Activated T-cell treated with anti-CD3 and anti-CD28 coated beads, Interleukin-2, amount 50 U/mL, for 72 hours (primary cell): ENCODE measurements around the gene DOCK4. TPM values are rescaled to one million over a fixed set of nuclear protein-coding genes. Genes with fewer than 3 reads are reported as not detected.

Source experiments
- ATAC-seq, 2 donors: fragments of 150-1000 bp; cut with Tn5 transposase; replicated peaks in 1 of 2; 2 replicates each; pipeline ENCODE4 v1.10.0; 2021; ENCODE audit warnings: moderate library complexity in 2 of 2, mild to moderate bottlenecking in 1 of 2
- DNase-seq, 2 donors: peaks; one replicate each; pipeline ENCODE4 v3.0.0; 2021 to 2022; ENCODE audit warnings: mixed read lengths in 1 of 2
- H3K27ac Mint-ChIP-seq: one replicate; pipeline ENCODE4 v1.8.0; 2022; ENCODE audit warnings: mild to moderate bottlenecking, moderate library complexity, mixed read lengths
- H3K27me3 Mint-ChIP-seq: one replicate; pipeline ENCODE4 v1.8.0; 2022; ENCODE audit warnings: low read depth, mixed read lengths
- H3K36me3 Mint-ChIP-seq, 2 donors: one replicate each; pipeline ENCODE4 v1.8.0; 2022; ENCODE audit warnings: mixed read lengths in 2 of 2, mild to moderate bottlenecking in 1 of 2; ENCODE audit not compliant: insufficient read depth in 2 of 2
- H3K4me1 Mint-ChIP-seq: one replicate; pipeline ENCODE4 v1.8.0; 2022; ENCODE audit warnings: low read depth, mixed read lengths
- H3K4me3 Mint-ChIP-seq, 2 donors: one replicate each; pipeline ENCODE4 v1.8.0; 2022; ENCODE audit warnings: mild to moderate bottlenecking in 2 of 2, mixed read lengths in 2 of 2, moderate library complexity in 2 of 2
- H3K9me3 Mint-ChIP-seq, 2 donors: one replicate each; pipeline ENCODE4 v1.8.0; 2022; ENCODE audit warnings: mixed read lengths in 2 of 2
- total RNA-seq, 2 donors: library from RNA; stranded (reverse); gene quantifications; one replicate each; pipeline ENCODE4 v1.2.3, GENCODE V29; 2022

Gene DOCK4
- total RNA-seq, 2 donors from 2014 or later: 0.29 to 0.53 TPM

GRCh38 chr7:111697771-111698170 is 508.4 kb downstream of the DOCK4 start:
- H3K36me3 Mint-ChIP-seq: no peaks in the 10 kb centered on the region
- ATAC-seq: no peak

GRCh38 chr7:111694376-111694775 is 511.8 kb downstream of the DOCK4 start:
- Mint-ChIP-seq H3K9me3 (peaks cover 3 to 4% of the 10 kb centered on the region in 2 donors), H3K27ac (no peak overlapping the region), H3K4me1 (no peaks in the 10 kb centered on the region), H3K27me3 (peaks cover 25% of the 10 kb centered on the region), H3K36me3 (no peaks in the 10 kb centered on the region), H3K4me3 (no peak overlapping the region)
- no peak for ATAC-seq
- DNase-seq: no peak

More at GRCh38 chr7:111697771-111698170, 508.4 kb downstream of the DOCK4 start:
- Mint-ChIP-seq H3K4me3 (no peak overlapping the region), H3K27me3 (peaks cover 16% of the 10 kb centered on the region), H3K4me1 (no peaks in the 10 kb centered on the region), H3K9me3 (peaks cover 3 to 4% of the 10 kb centered on the region in 2 donors), H3K27ac (no peak overlapping the region)
- DNase-seq: no peak

- H3K27me3 Mint-ChIP-seq: peaks cover 30% of the 10 kb centered on the region
Measured at GRCh38 chr7:111690364-111691111, 515.7 kb downstream of the DOCK4 start.

GRCh38 chr7:111685349-111685748 is 520.9 kb downstream of the DOCK4 start:
- H3K27ac Mint-ChIP-seq: no peak overlapping the region
- no peaks in the 10 kb centered on the region for H3K9me3 Mint-ChIP-seq
- no peak for ATAC-seq
- H3K4me3 Mint-ChIP-seq: no peak overlapping the region
- no peak for DNase-seq
- H3K4me1 Mint-ChIP-seq: no peaks in the 10 kb centered on the region
- no peaks in the 10 kb centered on the region for H3K36me3 Mint-ChIP-seq
- peaks cover 17% of the 10 kb centered on the region for H3K27me3 Mint-ChIP-seq

More at GRCh38 chr7:111690364-111691111, 515.7 kb downstream of the DOCK4 start:
- H3K9me3 Mint-ChIP-seq: peaks cover 2 to 3% of the 10 kb centered on the region in 2 donors
- H3K4me3 Mint-ChIP-seq: no peak overlapping the region
- no peak for ATAC-seq
- H3K36me3 Mint-ChIP-seq: no peaks in the 10 kb centered on the region
- H3K4me1 Mint-ChIP-seq: no peaks in the 10 kb centered on the region
- no peak for DNase-seq
- no peak overlapping the region for H3K27ac Mint-ChIP-seq

GRCh38 chr7:111682588-111683340 is 523.4 kb downstream of the DOCK4 start:
- Mint-ChIP-seq H3K27ac (no peak overlapping the region), H3K36me3 (no peaks in the 10 kb centered on the region), H3K4me1 (no peaks in the 10 kb centered on the region), H3K4me3 (no peak overlapping the region), H3K9me3 (no peaks in the 10 kb centered on the region), H3K27me3 (no peaks in the 10 kb centered on the region)
- DNase-seq (no peak), ATAC-seq (no peak)

GRCh38 chr7:111681242-111681641 is 525.0 kb downstream of the DOCK4 start:
- ATAC-seq (no peak), DNase-seq (no peak)
- Mint-ChIP-seq H3K27me3 (peaks cover 4% of the 10 kb centered on the region), H3K9me3 (no peaks in the 10 kb centered on the region), H3K27ac (no peak overlapping the region), H3K36me3 (no peaks in the 10 kb centered on the region), H3K4me3 (no peak overlapping the region), H3K4me1 (no peaks in the 10 kb centered on the region)

GRCh38 chr7:111678986-111679385 is 527.2 kb downstream of the DOCK4 start:
- DNase-seq (no peak), ATAC-seq (no peak)
- Mint-ChIP-seq H3K27me3 (peaks cover 12% of the 10 kb centered on the region), H3K36me3 (no peaks in the 10 kb centered on the region), H3K4me3 (no peak overlapping the region), H3K9me3 (no peaks in the 10 kb centered on the region), H3K4me1 (no peaks in the 10 kb centered on the region), H3K27ac (no peak overlapping the region)

GRCh38 chr7:111678281-111678680 is 527.9 kb downstream of the DOCK4 start:
- Mint-ChIP-seq H3K4me3 (no peak overlapping the region), H3K27ac (no peak overlapping the region), H3K36me3 (no peaks in the 10 kb centered on the region), H3K4me1 (no peaks in the 10 kb centered on the region), H3K9me3 (no peaks in the 10 kb centered on the region), H3K27me3 (peaks cover 17% of the 10 kb centered on the region)
- no peak for DNase-seq
- ATAC-seq: no peak

GRCh38 chr7:111677848-111678247 is 528.4 kb downstream of the DOCK4 start:
- Mint-ChIP-seq H3K27ac (no peak overlapping the region), H3K4me3 (no peak overlapping the region), H3K9me3 (no peaks in the 10 kb centered on the region), H3K4me1 (no peaks in the 10 kb centered on the region), H3K27me3 (peaks cover 17% of the 10 kb centered on the region), H3K36me3 (no peaks in the 10 kb centered on the region)
- DNase-seq (no peak), ATAC-seq (no peak)

GRCh38 chr7:111676811-111677210 is 529.4 kb downstream of the DOCK4 start:
- Mint-ChIP-seq H3K4me1 (no peaks in the 10 kb centered on the region), H3K36me3 (no peaks in the 10 kb centered on the region), H3K4me3 (no peak overlapping the region), H3K27me3 (peaks cover 17% of the 10 kb centered on the region), H3K27ac (no peak overlapping the region), H3K9me3 (no peaks in the 10 kb centered on the region)
- ATAC-seq: no peak
- DNase-seq: no peak

Other genes starting within 250 kb of the DOCK4 start
- gene ZNF277, start 296 bp upstream of the DOCK4 start, total RNA-seq: 10 to 100 TPM; 26.4 to 34.3 TPM
- gene IFRD1, start 244.1 kb upstream of the DOCK4 start, total RNA-seq: 10 to 100 TPM; 86.4 to 88.3 TPM